ENCODE results near the gene KRTAP5-9. TPM values are rescaled to one million over a fixed set of nuclear protein-coding genes. Genes with fewer than 3 reads are reported as not detected.
"Not testable (repeated sequence)": the region's sequence is repeated elsewhere in the genome, so short reads cannot be mapped to it uniquely, and the experiment has no call there.

KRTAP5-9 gene
- total RNA-seq, 1 experiment from 2014 or later = not detected

DNA sequence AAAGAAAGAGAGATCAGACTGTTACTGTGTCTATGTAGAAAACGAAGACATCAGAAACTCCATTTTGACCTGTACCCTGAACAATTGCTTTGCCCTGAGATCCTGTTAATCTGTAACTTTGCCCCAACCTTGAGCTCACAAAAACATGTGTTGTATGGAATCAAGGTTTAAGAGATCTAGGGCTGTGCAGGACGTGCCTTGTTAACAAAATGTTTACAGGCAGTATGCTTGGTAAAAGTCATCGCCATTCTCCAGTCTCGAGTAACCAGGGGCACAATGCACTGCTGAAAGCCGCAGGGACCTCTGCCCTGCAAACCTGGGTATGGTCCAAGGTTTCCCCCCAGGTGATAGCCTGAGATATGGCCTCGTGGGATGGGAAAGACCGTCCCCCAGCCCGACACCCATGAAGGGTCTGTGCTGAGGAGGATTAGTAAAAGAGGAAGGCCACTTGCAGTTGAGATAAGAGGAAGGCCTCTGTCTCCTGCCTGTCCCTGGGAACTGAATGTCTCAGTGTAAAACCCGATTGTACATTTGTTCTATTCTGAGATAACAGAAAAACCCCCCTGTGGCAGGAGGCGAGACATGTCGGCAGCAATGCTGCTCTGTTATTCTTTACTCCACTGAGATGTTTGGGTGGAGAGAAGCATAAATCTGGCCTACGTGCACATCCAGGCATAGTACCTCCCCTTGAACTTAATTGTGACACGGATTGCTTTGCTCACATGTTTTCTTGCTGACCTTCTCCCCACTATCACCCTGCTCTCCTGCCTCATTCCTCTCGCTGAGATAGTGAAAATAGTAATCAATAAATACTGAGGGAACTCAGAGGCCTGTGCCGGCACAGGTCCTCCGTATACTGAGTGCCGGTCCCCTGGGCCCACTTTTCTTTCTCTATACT is 13.3 kb upstream of the KRTAP5-9 start:
- DNase-seq (ENCODE audit: low spot score) = not testable (repeated sequence)

- DNase-seq (ENCODE audit: low spot score) = no peak
These were observed 12.4 kb upstream of the KRTAP5-9 start for GRCh38 chr11:71535825-71536224.

GRCh38 chr11:71537537-71537936 is 10.7 kb upstream of the KRTAP5-9 start:
- DNase-seq (ENCODE audit: low spot score) = no peak

- DNase-seq (ENCODE audit: low spot score) = not testable (repeated sequence)
These were observed 10.1 kb upstream of the KRTAP5-9 start, which contains the start of gene KRTAP5-8 for GRCh38 chr11:71537977-71538665. KRTAP5-8 (plus strand) TSS chr11:71538025; CDS start chr11:71538056, 31 bp downstream.

DNA sequence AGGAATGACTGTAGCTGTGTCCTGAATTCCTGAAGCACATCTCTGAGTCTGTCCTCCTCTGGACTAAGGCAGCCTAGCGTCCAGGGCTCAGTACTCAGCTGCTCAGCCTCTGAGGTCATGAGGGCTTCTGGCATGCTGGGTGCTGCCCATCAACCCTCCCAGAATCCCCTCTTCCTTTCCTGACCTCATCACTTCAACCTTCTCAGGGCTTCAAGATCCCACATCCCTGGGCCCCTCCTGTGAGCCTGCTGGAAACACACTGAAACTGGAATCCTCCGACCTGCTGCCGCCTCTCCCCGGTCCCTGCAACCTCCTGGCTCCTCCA is 9.6 kb upstream of the KRTAP5-9 start:
- no peak for DNase-seq (ENCODE audit: low spot score)

- DNase-seq (ENCODE audit: low spot score) = no peak
These were observed 9.2 kb upstream of the KRTAP5-9 start for GRCh38 chr11:71539017-71539416.

GRCh38 chr11:71539971-71540370 is 8.2 kb upstream of the KRTAP5-9 start:
- not testable (repeated sequence) for DNase-seq (ENCODE audit: low spot score)

DNA sequence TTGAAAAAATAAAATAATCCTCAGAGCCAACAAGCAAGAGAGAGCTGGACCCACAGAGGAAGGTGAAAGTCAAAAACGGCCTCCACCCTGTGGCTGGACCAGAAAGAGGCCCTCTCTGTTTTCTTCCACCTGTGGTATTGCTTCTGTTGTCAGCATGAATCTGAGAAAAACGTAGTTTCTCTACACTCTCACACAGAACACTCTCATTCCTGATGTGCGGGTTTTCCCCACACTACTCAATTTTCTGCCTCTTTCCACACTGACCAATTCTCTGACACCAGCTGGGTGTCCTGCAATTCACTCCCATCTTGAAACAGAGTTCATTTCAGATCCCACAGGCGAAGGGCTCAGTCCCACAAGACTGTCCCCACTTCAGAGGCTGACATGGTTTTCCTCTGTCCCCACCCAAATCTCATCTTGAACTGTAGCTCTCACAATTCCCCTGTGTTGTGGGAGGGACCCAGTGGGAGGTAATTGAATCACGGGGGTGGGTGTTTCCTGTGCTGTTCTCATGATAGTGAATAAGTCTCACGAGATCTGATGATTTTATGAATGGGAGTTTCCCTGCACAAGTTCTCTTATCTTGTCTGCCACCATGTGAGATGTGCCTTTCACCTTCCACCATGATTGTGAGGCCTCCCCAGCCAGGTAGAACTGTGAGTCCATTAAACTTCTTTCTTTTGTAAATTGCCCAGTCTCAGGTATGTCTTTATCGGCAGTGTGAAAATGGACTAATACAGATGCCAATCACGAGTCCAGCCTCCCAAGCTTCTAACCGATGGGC is 7.5 kb upstream of the KRTAP5-9 start:
- not testable (repeated sequence) for DNase-seq (ENCODE audit: low spot score)

DNA sequence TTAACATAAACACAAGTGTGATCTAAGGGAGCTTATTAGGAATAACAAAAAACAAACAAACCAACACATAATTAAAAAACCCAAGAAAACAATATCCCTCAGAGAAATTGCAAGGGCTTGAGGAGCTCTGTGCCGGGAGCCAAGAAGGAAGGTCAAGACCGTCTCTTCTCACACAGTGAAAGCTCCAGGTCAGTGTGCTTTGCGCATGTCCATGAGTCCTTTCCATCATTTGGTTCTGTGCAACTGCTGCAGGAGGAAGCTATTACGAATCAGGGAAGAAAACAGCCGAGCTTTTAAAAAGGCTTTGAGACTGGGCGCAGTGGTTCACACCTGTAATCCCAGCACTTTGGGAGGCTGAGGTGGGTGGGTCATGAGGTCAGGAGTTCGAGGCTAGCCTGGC is 5.8 kb upstream of the KRTAP5-9 start:
- DNase-seq (ENCODE audit: low spot score) = no peak

DNA sequence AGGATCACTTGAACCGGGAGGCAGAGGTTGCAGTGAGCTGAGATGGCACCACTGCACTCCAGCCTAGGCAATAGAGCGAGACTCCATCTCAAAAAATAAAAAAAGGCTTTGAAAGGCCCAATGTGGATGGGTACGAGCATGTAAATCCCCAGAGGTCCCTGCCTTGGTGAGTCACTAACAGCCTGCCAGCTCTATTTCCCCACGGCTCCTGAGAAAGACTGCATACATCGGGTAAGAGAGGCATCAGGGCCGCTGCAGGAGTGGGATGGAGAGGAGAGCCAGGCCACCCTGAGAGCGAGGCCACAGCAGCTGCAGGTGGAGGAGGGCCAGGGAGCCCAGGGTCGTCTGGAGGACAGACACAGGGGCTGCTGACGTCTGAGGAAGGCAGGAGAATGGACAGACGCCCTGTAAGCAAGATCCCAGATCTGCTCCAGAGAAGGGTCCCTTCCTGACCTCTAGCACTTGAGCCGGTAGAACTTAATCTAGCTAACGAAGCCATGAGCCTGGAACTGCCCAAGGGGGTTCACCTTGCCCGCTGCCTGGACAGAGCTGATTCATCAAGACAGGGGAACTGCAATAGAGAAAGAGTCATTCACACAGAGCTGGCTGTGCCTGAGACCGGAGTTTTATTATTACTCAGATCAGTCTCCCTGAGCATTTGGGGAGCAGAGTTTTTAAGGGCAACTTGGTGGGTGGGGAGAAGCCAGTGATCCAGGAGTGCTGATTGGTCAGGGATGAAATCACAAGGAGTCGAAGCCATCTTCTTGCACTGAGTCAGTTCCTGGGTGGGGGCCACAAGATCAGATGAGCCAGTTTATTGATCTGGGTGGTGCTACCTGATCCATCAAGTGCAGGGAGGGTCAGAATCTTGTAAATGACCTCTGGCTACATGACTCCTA is 5.1 kb upstream of the KRTAP5-9 start:
- no peak for DNase-seq (ENCODE audit: low spot score)

DNA sequence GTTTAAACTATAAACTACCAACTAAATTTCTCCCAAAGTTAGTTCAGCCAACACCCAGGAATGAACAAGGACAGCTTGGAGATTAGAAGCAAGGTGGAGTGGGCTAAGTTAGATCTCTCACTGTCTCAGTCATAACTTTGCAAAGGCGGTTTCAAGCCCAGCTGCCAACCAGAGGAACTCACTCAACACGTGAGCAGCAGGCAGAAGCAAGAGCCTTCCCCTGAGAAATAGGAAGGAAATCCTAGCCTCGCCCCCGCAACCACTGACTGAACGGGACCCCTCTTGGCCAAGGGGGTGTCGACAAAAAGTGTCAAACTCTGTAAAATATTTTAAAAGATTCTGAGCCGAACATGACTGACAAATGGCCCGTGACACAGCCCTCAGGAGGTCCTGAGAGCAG is 4.4 kb upstream of the KRTAP5-9 start:
- no peak for DNase-seq (ENCODE audit: low spot score)

GRCh38 chr11:71544525-71545214 is 3.5 kb upstream of the KRTAP5-9 start:
- no peak for DNase-seq (ENCODE audit: low spot score)

GRCh38 chr11:71545405-71545966 is 2.7 kb upstream of the KRTAP5-9 start:
- no peak for DNase-seq (ENCODE audit: low spot score)

DNA sequence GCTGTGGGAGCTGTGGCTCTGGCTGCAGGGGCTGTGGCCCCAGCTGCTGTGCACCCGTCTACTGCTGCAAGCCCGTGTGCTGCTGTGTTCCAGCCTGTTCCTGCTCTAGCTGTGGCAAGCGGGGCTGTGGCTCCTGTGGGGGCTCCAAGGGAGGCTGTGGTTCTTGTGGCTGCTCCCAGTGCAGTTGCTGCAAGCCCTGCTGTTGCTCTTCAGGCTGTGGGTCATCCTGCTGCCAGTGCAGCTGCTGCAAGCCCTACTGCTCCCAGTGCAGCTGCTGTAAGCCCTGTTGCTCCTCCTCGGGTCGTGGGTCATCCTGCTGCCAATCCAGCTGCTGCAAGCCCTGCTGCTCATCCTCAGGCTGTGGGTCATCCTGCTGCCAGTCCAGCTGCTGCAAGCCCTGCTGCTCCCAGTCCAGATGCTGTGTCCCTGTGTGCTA is 514 bp downstream of the KRTAP5-9 start:
- DNase-seq (ENCODE audit: low spot score) = no peak

DNA sequence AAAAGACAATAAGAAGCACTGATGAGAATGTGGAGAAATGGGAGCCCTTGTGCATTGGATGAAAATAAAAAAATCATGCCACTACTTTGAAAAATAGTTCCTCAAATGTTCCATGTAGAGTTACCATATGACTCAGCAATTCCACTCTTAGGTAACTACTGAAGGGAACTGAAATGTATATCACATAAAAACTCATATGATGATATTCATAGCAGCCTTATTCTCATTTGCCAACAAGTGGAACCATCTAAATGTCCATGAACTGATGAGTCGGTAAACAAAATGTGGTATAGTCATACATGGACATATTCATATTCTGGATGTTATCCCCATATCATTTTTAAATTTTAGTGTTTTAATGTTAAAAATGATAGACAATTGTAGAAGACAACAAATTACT is 3.5 kb downstream of the KRTAP5-9 start:
- no peak for DNase-seq (ENCODE audit: low spot score)

DNA sequence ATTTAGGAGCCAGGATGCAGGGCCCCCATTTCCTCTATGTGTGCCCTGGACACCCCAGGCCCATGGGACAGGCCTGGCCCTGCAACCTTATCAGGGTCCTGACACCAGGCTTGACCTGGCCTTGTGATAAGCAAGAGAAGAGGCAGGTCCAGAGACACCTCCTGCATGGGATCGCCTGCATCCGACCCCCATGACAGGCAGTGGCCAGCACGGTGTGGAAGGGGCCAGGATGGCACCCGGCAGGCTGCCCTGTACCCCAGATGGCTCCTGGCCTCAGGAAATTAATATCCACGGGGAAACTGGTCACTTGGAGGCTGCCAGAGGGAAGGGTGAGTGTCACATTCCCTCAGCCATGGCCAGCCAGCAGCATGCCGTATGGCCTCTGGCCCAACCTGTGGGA is 6.8 kb downstream of the KRTAP5-9 start:
- DNase-seq (ENCODE audit: low spot score) = no peak

GRCh38 chr11:71555508-71555907 is 7.3 kb downstream of the KRTAP5-9 start:
- DNase-seq (ENCODE audit: low spot score) = no peak

- no peak for DNase-seq (ENCODE audit: low spot score)
These were observed 7.8 kb downstream of the KRTAP5-9 start for GRCh38 chr11:71556018-71556417.

GRCh38 chr11:71557257-71557656 is 9.0 kb downstream of the KRTAP5-9 start:
- no peak for DNase-seq (ENCODE audit: low spot score)

- DNase-seq (ENCODE audit: low spot score) = no peak
These were observed 10.8 kb downstream of the KRTAP5-9 start for GRCh38 chr11:71558996-71559395.
